Measurements from ENCODE around the gene ALDH1A1.
A peak's percentile ranks its signal among the peaks of the same experiment; 100 is the strongest.

Gene ALDH1A1

DNA sequence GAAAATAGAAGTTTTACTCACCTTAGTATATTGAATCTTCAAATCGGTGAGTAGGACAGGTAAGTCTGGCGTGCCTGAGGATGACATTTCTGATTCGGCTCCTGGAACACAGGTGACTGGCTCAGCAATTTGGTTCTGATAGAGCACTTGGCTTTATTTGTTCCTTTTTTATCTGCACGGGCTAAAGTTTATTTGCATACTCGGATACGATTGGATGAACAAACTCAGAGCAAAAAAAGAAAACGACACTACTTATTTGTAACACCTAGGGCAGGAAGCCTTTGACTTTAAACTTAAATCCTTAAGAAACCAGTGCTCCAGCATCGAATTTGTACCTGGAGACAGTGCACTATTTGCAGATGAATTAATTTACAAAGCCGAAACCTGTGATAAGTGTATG lies at the start of gene ALDH1A1:
ALDH1A1 (minus strand) TSS at position 140 of the 400 bp plus-strand sequence; CDS start at position 87, 53 bp downstream.
- peak; percentile 9 for DNase-seq

DNA sequence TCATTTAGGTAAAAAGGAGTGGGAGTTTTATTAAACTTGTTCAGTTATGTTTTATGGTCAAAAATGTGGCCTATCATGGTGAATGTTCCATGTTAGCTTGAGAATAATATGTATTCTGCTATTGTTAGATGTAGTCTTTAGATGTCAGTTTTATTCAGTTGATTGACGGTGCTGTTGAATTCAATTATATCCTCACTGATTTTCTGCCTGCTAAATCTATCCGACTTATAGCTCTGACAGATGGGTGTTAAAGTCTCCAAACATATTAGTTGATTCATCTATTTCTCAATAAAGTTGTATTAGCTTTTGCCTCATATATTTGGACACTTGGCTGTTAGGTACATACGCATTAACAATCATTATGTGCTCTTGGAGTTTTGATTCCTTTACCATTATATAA lies 49.0 kb upstream of the ALDH1A1 start:
- no peak for DNase-seq

DNA sequence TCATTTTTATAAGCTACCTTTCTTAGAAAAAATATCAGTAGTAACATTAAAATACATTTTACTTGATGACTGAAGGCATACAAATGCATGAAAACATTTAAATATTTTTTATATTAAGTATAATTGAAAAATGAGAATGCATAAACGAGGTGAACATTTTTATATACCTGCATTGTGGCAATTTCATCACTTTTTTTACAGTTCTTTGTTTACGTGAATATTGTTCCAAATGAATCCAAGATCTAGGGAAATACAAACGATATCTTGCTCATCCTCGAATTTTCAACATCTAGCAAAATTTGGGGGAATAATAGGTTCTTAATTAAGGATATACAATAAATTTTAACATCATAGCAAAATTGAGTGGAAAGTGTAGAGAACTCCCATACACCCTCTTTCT lies 45.5 kb upstream of the ALDH1A1 start:
- DNase-seq = no peak

DNA sequence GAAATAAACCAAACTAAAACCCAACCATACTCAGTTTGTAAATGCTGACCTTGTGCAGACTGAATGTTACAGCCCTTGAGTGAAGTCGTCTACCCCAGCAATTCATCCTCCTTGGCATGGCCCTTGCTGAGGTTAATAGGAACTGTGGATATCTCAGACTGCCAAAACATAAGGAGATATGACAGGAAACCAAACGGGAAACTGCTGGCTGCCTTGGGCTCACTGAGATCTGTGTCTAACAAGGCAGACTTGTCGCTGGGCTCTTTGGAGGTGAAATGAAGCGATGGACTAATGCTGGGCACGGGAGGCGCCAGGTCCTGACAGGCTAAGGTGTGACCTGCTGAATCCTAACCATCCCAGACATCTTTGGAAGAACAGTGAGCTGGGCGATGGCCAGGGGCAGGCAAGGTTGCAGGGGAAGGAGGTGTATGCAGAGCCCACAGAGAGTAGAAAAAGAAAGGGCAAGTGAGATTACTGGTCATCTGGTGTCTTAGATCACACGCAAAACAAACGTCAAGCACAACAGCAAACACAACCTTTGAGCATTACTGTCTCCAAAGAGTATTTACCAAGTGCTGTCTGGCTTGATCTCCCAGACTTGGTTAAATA lies 44.6 kb upstream of the ALDH1A1 start:
- DNase-seq = no peak

DNA sequence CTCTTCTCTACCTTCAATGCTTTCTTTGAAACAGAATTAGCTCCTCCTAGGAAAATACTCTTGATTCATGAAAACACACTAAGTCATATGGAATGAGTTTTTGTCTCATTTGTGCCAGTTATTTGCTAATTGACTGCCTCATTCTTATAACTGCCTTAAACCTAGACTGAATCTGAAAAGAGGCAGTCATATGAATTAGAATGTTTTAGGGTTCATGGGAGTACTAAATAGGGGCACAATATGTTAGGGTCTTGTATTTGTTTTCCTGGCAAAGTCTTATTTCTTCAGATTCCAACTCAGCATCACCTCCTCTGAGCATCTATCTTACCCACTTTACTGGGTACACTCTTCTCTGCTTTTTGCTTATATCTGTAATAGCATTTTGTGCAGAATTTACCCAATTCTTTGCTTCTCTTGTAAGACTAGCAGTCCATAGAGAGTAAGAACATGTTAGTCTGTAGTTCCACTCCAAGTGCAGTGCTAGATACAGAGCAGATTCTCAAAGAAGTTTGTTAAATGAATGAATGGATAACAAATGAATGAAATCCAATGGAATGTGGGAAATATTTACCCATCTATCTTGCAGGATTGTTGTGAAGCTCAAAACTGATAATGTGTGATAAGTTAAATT lies 43.9 kb upstream of the ALDH1A1 start:
- no peak for DNase-seq

DNA sequence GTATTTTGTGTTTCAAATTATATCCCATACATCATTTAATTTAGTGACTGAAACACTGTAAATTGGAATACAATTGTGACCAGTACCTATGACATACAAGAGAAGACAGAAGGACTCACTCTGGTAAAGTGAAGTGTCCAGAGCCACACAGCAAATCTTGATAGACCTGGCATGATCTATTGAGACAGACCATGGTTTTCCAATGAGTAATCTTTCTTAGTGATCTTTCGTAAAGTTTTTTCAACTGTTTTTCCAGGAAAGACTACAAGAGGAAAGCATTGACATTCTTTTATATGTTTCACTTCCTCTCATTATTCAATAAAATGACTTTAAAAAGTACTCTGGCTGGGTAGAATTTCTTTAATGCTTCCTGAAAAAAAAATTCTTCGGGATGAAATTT lies 43.3 kb upstream of the ALDH1A1 start:
- DNase-seq = no peak

DNA sequence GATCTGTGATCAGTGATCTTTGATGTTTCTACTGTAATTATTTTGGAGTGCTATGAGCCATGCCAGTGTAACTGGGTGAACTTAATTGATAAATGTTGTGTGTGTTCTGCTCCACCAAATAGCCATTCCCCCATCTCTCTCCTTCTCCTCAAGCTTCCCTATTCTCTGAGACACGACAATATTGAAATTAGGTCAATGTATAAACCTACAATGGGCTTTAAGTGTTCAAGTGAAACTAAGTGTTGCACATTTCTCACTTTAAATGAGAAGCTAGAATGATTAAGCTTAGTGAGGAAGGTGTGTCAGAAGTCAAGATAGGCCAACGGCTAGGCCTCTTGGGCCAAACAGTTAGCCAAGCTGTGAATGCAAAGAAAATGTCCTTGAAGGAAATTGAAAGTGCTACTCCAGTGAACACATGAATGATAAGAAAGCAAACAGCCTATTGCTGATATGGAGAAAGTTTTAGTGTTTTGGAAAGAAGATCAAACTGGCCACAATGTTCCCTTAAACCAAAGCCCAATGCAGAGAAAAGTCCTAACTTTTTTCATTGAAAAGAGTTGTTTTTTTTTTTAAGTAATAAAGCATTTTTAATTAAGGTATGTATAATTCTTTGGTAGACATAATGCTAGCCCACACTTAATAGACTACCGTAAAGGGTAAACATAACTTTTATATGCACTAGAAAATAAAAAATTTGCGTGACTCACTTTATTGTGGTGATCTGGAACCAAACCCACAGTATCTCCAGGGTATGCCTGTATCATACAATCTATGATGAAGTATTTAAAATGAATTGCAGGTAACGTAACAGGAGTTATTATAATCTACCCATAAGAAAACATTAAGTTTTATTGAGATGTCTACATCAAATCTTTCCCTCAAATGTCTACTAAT lies 42.5 kb upstream of the ALDH1A1 start:
- DNase-seq = no peak

DNA sequence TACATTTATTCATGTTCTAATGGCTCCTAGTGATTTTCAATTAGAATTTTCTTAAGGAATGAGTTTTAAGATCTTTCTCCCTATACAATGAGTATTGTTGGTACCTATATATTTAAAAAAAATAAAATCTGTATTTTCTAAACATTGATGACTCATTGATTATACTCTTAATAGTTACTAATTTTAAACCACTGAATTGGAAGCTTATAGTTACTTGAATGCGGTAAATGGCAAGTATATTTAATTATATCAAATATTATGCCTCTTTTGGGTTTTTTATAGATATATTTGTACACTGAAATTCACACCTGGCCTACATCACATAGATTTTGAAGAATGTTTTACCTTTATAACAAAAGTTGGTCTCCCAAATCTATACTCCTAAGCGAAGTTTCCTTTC lies 38.9 kb upstream of the ALDH1A1 start:
- no peak for DNase-seq

DNA sequence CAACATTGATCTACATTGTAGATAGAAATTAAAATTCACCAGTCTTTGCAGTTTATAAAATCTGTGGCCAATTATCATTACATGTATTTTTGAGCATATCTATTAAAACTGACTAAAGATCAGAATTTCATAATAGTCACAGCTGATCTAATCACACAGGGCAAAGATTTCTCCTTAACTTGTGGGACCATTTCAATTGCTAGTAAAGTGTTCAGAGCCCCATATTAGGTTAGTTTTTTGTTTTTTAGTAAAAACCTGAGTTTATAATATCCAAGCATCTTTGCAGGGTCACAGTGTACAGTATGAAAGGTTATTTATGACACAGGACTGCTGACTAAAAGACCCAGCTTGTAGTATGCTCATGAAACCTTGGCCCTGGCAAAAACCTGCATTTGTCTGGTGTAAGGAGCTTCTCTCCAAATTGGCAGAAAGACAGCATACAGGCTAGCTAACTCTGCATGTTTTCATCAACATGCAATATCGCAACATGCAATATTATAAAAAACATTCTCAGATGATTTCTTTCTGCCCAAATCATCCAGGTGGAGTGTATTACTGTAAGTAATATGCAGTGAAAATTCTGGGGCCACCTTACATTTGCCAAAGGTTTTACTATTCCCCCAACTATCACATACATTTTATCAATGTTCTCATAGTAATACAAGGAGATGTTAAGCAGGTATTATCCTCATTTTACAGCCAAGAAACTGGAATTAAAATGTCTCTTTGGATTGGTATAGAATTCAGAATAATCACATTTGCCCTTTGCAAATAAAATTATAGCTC lies 37.7 kb upstream of the ALDH1A1 start:
- DNase-seq = no peak

DNA sequence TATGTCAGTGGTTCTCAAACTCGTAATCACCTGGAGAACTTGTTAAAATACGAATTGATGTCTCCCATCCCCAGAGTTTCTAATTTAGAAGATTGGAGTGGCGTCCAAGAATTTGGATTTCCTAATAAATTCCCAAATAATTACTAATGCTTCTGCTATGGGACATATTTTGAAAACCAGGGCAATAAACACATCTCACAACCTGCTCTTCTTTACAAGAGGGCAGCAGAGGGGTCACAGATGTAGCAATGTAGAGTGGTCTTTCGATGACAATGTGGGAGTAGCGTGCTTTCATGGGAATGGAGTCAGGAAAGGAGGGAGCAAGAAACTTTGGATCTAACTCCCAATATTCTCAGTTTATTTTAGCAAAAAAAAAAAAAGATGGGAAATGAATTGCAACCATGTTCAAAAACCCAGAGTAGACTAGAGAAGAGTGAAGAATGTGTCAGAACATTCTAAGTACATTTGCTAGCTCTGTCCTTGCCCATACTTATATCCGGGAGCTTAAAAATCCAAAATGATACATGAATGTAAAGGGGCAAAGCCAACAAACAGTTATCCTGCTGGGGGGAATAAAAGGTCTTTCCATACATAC lies 33.8 kb upstream of the ALDH1A1 start:
- no peak for DNase-seq

DNA sequence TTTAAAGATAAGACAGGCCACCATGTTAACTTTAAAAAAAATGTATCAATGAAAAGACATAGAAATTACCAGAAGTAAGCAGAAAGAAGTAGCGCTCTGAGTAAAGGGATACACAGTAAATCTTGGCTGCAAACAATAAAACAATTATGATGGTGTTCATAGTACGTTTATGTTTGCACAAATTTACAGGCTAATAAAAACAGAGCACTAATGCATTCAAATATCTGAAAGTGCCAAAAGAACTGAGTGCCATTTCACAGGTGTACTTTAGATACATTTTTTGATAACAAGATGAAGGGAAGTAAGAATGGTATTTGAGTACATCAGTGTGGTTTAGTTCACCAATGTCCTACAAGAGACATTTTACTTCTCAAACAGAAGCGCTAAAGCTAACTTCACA lies 32.9 kb upstream of the ALDH1A1 start:
- DNase-seq = no peak

DNA sequence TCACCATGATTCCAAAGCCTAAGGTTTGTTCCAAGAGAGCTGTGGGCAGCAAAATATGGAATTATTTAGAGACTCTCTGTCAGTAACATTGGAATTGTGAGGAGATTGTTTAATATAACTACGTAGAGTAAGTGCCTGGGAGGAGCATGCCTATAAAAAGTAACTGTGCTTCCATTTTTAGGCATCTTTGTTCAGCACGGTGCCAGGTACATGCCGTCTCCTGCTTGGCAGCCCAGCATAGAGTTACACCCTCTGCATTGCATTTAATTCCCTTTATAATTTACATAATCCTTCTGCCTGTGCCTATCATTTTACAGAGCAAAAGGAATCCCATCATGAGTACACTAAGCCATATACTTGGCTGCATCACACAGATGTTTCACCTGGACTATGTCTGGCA lies 32.1 kb upstream of the ALDH1A1 start:
- no peak for DNase-seq

DNA sequence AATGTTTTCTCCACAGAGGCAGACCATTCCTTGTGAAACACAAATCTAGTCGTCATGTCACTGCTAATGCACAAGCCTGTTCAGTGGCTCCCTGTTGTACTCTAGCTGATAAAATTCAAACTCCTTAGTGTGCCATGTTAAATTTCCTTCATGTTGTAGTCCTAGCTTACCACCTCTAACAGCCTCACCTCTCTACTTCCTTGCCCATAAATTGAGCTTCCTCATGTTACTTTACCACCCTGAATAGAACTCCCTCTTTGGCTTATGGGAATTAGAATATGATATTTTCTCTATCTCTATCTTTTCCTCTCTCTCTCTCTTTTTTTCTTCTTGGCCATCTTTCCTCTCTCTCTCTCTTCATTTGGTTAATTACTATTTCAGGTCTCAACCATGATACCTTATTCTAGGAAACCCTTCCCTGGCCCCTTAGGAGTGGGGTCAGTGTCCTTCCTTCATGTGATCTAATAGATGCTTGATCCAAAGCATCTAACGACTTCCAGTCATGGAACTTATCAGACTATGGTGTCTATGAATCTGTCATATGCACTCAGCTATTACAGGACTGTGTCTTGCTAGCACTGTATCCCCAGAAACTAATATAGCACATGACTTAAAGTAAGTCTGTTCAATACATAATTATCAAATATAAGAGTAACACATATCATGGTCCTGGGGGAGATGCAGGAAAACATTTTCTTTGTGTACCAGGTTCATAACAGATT lies 31.5 kb upstream of the ALDH1A1 start:
- DNase-seq = no peak

DNA sequence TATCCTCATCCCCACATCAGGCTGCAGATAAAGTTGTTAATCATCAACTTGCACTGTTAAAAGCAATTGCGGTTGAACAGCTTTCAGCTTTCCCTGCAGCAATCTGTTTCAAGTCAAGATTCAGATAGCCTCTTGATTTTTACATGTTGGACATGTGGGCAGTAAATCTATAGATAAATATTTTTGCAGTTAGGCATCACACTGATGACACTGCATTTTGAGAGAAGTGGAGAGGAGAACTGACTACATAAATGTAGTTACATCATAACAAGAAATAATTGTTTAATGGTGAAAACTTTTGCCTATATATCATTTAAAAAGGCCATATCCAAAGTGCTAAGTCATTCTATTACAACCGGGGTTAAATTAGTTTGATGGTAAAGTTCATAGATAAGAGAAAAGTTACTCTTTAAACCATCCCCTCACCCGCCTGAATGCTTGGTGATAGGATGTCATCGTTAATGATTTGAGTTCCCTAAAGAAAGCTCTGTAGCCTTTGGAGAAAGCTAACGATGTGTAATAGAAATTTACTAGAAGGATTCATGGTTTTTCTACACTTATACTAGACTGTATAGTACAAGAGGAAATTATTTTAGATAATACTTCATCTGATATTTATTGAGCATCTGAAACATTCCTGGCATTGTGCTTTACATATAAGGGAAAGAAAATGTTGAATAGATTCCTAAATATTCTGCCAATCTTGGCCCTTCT lies 30.8 kb upstream of the ALDH1A1 start:
- no peak for DNase-seq

DNA sequence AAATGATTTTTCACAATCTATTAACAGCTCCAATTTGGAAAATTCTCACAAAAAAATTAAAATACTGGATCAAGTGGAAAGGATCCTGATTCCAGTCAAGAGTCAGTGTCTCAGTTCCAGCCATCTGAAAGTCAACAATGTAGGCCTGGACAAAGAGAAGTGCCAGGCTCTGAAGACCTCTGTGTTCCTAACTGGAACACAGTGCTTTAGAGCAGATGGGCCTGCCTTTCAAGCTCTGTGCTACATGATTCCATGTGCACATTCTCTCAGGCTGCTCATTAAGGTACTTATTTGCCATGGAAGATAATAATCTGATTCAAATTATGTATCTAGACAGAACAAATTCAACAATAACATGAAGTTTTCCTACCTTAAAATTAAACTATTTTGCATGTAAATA lies 30.2 kb upstream of the ALDH1A1 start:
- no peak for DNase-seq

DNA sequence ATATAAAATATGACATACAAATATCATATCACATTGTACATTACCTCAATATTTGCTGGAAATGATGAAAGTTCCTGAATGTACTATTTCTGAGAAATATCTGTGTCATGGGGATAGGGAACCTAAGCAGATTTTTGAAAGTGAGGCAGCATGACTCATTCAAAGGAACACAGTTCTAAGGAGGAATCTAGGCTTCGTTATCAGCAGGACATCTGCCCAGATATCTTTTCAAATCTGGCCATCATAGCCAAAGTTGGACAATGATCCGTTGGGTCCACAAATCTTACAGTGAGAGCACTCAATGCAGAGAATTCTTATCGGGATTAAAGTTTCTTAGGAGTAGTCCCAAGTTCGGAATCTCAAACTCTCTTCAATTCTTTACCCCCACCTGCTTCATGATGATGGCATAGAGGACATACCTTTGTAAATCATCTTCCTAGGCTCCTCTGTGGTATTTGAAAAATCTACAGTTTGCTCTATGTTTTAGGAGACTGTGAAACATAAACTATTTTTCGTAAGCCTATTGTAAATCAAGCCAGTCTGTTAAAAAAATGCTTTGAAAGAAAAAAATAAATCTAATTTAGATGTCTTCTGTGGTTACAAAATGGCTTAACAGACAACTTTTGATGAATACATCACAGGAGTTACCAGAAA lies 29.4 kb upstream of the ALDH1A1 start:
- no peak for DNase-seq

DNA sequence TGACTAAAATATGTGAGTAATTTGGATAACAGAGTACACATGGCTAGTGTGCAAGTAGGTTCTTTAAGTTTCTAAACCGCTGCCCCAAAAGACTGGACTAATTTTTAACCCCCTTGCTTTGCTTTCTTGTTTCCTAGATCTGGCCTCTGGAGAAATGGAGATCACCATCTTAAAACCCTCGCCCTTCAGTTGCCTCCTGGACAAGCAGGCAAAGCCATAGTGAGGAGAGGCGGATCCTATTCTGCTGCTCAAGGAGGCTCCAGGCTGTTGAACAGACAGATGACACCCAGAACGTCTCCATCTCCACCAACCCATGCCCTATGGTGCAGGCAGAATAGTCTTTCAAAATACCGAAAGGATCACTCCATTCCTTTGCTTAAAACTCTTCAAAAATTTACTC lies 28.6 kb upstream of the ALDH1A1 start:
- no peak for DNase-seq

DNA sequence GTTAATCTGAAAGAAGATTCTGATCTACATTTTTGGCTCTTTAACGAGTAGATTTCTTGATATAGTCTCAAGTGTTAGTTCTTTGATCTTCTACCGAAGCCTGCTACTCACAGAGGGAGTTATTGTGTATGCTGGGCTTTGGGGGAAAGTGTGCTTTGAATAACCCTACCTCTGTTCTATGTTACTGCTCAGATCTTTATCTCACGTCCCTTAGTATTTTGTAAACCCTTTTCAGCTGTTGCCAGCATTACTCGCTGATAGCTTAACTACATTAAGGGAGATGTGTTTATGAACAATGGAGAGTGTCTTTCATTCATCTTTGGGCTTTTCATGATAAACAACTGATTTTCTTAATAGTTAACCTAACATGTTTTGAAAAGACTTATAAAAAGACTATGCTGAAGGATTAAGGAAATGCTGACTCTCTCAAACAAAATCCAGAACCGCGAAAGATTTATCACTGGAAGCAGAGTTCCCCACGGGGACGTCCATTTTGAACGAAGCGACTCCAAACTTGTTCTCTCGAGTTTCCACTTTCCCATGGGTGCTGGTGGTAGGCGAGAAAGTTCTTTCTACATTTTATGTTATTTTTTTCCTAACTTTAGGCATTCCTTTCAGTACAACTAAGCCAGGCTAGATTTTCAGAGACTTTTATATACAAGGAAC lies 27.9 kb upstream of the ALDH1A1 start:
- DNase-seq = no peak

DNA sequence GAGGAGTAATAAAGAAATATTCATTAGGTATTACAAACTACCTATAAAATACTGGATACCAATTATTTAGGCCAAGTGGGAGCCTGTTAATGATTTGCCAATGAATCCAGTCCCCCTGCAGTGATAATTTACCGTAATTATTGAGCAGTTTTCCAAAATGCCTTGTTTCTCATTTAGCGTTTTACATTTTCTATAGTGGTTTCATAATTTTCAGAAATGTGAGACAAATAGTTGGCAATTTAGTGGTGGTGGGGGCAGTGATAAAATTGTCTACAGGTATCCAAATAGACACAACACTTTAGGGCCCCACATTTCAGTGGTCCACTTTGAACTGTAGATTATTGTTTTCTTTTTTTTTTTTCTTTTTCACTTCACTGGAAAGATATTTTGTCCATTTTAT lies 27.3 kb upstream of the ALDH1A1 start:
- DNase-seq = no peak

DNA sequence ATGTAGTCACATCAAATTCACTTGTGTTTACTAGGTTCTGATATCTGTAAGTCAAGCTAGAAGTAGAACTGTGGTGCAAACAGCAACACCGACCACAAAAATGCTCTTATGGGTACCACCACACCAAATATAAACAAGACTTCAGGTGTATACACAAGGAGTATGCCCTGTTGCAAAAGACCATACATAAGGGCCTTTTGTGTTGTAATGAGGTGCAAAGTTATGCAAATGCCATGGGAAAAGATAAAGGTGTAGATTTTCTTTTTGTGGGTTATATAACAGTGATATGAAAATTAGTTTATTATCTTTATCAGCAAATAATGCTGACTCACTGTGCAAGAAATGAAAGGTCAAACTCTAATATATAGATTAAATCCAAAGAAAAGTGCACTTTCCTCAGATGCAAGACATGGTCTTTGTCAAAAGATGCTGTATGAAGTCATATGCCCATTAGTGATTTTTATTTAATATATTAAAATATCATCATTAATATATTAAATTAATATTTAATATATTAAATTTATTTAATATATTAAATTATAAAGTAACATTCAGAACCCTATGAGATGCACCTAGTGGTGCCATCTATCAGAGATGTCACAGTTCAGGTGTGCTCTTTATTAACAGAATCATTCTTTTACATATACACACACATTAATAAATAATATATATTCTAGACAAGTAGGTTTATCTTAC lies 26.7 kb upstream of the ALDH1A1 start:
- DNase-seq = no peak

Measured in NCI-H510A (cell line).